Aorta (tissue), 5 donors: ENCODE measurements around the gene ZNF773. TPM values are rescaled to one million over a fixed set of nuclear protein-coding genes. Genes with fewer than 3 reads are reported as not detected.

Experiments
- ATAC-seq: fragments of 200-7000 bp; cut with Tn5 transposase; one replicate; pipeline ENCODE4 v1.9.1; 2022; ENCODE audit warnings: moderate library complexity; ENCODE audit not compliant: low FRiP score
- DNase-seq, 2 donors: peaks; one replicate each; pipeline ENCODE4 v3.0.0-alpha.2; 2020
- H3K27ac ChIP-seq, 2 donors: one replicate each; pipeline ENCODE4 v1.5.1; 2013; ENCODE audit warnings: low read length in 2 of 2, mild to moderate bottlenecking in 2 of 2, moderate library complexity in 2 of 2, control low read depth in 1 of 2, inconsistent platforms in 1 of 2, low read depth in 1 of 2
- H3K27me3 ChIP-seq, 2 donors: one replicate each; pipeline ENCODE4 v1.6.1; 2013; ENCODE audit warnings: control low read depth in 1 of 2, low read length in 1 of 2, mild to moderate bottlenecking in 1 of 2, moderate library complexity in 1 of 2; ENCODE audit not compliant: insufficient read depth in 2 of 2, control insufficient read depth in 1 of 2
- H3K36me3 ChIP-seq, 2 donors: one replicate each; pipeline ENCODE4 v1.6.1; 2013; ENCODE audit warnings: control low read depth in 1 of 2, low read length in 1 of 2, mild to moderate bottlenecking in 1 of 2; ENCODE audit not compliant: insufficient read depth in 2 of 2, control insufficient read depth in 1 of 2
- H3K4me1 ChIP-seq, 2 donors: one replicate each; pipeline ENCODE4 v1.6.1; 2013; ENCODE audit warnings: low read length in 2 of 2, control low read depth in 1 of 2, mild to moderate bottlenecking in 1 of 2, moderate library complexity in 1 of 2; ENCODE audit not compliant: insufficient read depth in 2 of 2, control insufficient read depth in 1 of 2
- H3K4me3 ChIP-seq, 2 donors: one replicate each; pipeline ENCODE4 v1.5.1; 2013; ENCODE audit warnings: low read length in 2 of 2, control low read depth in 1 of 2, mild to moderate bottlenecking in 1 of 2
- H3K9me3 ChIP-seq: one replicate; pipeline ENCODE4 v1.6.1; 2013; ENCODE audit warnings: mild to moderate bottlenecking, low read length; ENCODE audit not compliant: control insufficient read depth
- WGBS, 2 donors: extraction: QIAGEN DNeasy Blood & Tissue Kit; methylation state at CpG; one replicate each; pipeline ENCODE4 v1.1.7; 2013; 5-methylcytosine and 5-hydroxymethylcytosine counted together
- intact Hi-C, 2 donors: fragments of 100-400 bp; cut with DNase I; formaldehyde crosslinking; loops; one replicate each; pipeline versions ENCODE4 v1.14.2 to v1.15.0; 2022
- polyA plus RNA-seq, 2 donors: library from polyadenylated mRNA; stranded (reverse); fragments of 200-250 nt; gene quantifications; one replicate each; pipeline ENCODE4 v1.2.3, GENCODE V29; 2013
- total RNA-seq, 2 donors: library from RNA; stranded (reverse); fragmentation: NEBNext Ultra II Directional; extraction: Animal tissue kit (Norgen Biotek cat#: 25700); gene quantifications; one replicate each; pipeline ENCODE4 v1.2.1, GENCODE V29; 2021
- donor health status: healthy with polysubstance abuse.
- donor health status: Bipolar disorder and iron deficiency.
- donor health status: DM: no; HTN: no; CAD: no.
- donor health status: DM: no; HTN: no; CAD: no.
- donor health status: DM: yes; HTN: yes; CAD: no.

ZNF773 gene
- total and polyA plus RNA-seq, 4 donors = 2.1 to 9.6 (median 5.9) TPM

DNA sequence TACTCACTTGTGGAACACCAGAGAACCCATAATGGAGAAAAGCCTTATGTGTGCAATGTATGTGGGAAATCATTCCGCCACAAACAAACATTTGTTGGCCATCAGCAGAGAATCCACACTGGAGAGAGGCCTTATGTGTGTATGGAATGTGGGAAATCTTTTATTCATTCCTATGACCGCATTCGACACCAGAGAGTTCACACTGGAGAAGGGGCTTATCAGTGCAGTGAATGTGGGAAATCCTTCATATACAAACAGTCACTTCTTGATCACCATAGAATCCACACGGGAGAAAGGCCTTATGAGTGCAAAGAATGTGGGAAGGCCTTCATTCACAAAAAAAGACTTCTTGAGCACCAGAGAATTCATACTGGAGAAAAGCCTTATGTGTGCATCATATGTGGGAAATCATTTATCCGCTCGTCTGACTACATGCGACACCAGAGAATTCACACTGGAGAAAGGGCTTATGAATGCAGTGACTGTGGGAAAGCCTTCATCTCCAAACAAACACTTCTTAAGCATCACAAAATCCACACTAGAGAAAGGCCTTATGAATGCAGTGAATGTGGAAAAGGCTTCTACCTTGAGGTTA is 38.3 kb downstream of the ZNF773 start:
- intact Hi-C loops = no loop called here
- ATAC-seq (no peak), DNase-seq (no peak)
- Histone ChIP-seq H3K27me3 (no peaks in the 10 kb centered on the region), H3K9me3 (peaks cover 65% of the 10 kb centered on the region), H3K4me3 (peak overlapping the region in 1 of 2 donors; percentile 23), H3K27ac (no peak overlapping the region), H3K4me1 (no peaks in the 10 kb centered on the region), H3K36me3 (peaks cover 44 to 48% of the 10 kb centered on the region in 2 donors)
- WGBS, 2 donors = 97 to 98% methylated on average over 7 of the region's 7 CpGs

- WGBS, 2 donors = 97 to 100% methylated on average over 1 of the region's 1 CpG
- intact Hi-C loops = no loop called here
These were observed 46.8 kb downstream of the ZNF773 start for GRCh38 chr19:57546513-57546912.

GRCh38 chr19:57552432-57552831 is 52.7 kb downstream of the ZNF773 start:
- DNase-seq (no peak), ATAC-seq (no peak)
- intact Hi-C loops = no loop called here
- Histone ChIP-seq H3K4me1 (no peaks in the 10 kb centered on the region), H3K9me3 (peaks cover 48% of the 10 kb centered on the region), H3K36me3 (peaks cover 17 to 37% of the 10 kb centered on the region in 2 donors), H3K27ac (no peak overlapping the region), H3K27me3 (no peaks in the 10 kb centered on the region), H3K4me3 (no peak overlapping the region)
- WGBS, 2 donors = 97 to 98% methylated on average over 2 of the region's 2 CpGs

More at GRCh38 chr19:57546513-57546912, 46.8 kb downstream of the ZNF773 start:
- ATAC-seq (no peak), DNase-seq (no peak)
- peaks cover 37% of the 10 kb centered on the region for H3K9me3 ChIP-seq
- no peaks in the 10 kb centered on the region for H3K27me3 ChIP-seq
- H3K27ac ChIP-seq = no peak overlapping the region
- H3K36me3 ChIP-seq = peaks cover 26 to 51% of the 10 kb centered on the region in 2 donors
- H3K4me1 ChIP-seq = no peaks in the 10 kb centered on the region
- no peak overlapping the region for H3K4me3 ChIP-seq

- ATAC-seq (no peak), DNase-seq (no peak)
- H3K9me3 ChIP-seq = peaks cover 22% of the 10 kb centered on the region
- peaks cover 0 to 14% of the 10 kb centered on the region in 2 donors for H3K36me3 ChIP-seq
- intact Hi-C loops = no loop called here
- H3K27me3 ChIP-seq = no peaks in the 10 kb centered on the region
- H3K27ac ChIP-seq = no peak overlapping the region
- 78 to 81% methylated on average over 5 of the region's 5 CpGs for WGBS, 2 donors
- no peak overlapping the region for H3K4me3 ChIP-seq
- H3K4me1 ChIP-seq = peaks cover 0 to 2% of the 10 kb centered on the region in 2 donors
These were observed 57.9 kb downstream of the ZNF773 start for GRCh38 chr19:57557659-57558058.

Other genes with a start within 250 kb of the ZNF773 start
- 10 to 100 TPM; 65.8 to 75.3 TPM for gene ZNF460, start 219.5 kb upstream of the ZNF773 start, total RNA-seq
- 1 to 10 TPM; 1.4 to 3.9 TPM for gene ZNF460, start 219.5 kb upstream of the ZNF773 start, polyA plus RNA-seq
- 1 to 10 TPM; 8.2 to 8.9 TPM for gene ZNF543, start 179.5 kb upstream of the ZNF773 start, total RNA-seq
- gene ZNF543, start 179.5 kb upstream of the ZNF773 start, polyA plus RNA-seq = 1 to 10 TPM in 1 of 2 donors, under 1 TPM in 1; 0.38 to 1.7 TPM
- gene ZNF304, start 148.7 kb upstream of the ZNF773 start, total RNA-seq = 10 to 100 TPM in 1 of 2 donors, 1 to 10 TPM in 1; 9.7 to 11.0 TPM
- gene ZNF304, start 148.7 kb upstream of the ZNF773 start, polyA plus RNA-seq = 1 to 10 TPM; 1.8 to 4.5 TPM
- gene TRAPPC2B, start 136.4 kb upstream of the ZNF773 start, total RNA-seq = 10 to 100 TPM in 1 of 2 donors, 1 to 10 TPM in 1; 8.3 to 13.4 TPM
- 10 to 100 TPM; 17.9 to 28.2 TPM for gene TRAPPC2B, start 136.4 kb upstream of the ZNF773 start, polyA plus RNA-seq
- 1 to 10 TPM; 2.6 to 2.7 TPM for gene ZNF547, start 136.4 kb upstream of the ZNF773 start, total RNA-seq
- gene ZNF547, start 136.4 kb upstream of the ZNF773 start, polyA plus RNA-seq = 1 to 10 TPM; 1.8 to 2.6 TPM
- gene ZNF548, start 110.1 kb upstream of the ZNF773 start, total RNA-seq = 10 to 100 TPM; 23.4 to 29.0 TPM
- gene ZNF548, start 110.1 kb upstream of the ZNF773 start, polyA plus RNA-seq = 1 to 10 TPM; 2.3 to 7.1 TPM
- 10 to 100 TPM; 15.2 to 15.8 TPM for gene ZNF17, start 88.8 kb upstream of the ZNF773 start, total RNA-seq
- gene ZNF17, start 88.8 kb upstream of the ZNF773 start, polyA plus RNA-seq = 1 to 10 TPM; 2.1 to 3.7 TPM
- 1 to 10 TPM; 6.1 to 7.6 TPM for gene ZNF749, start 64.6 kb upstream of the ZNF773 start, total RNA-seq
- gene ZNF749, start 64.6 kb upstream of the ZNF773 start, polyA plus RNA-seq = 1 to 10 TPM; 2.1 to 4.0 TPM
- gene VN1R1, start 42.8 kb upstream of the ZNF773 start, total RNA-seq = 1 to 10 TPM in 1 of 2 donors, under 1 TPM in 1; 0.62 to 1.1 TPM
- under 1 TPM in 1 of 2 donors, not detected in 1; 0.77 TPM for gene VN1R1, start 42.8 kb upstream of the ZNF773 start, polyA plus RNA-seq
- 1 to 10 TPM; 6.7 to 9.1 TPM for gene ZNF772, start 22.4 kb upstream of the ZNF773 start, total RNA-seq
- gene ZNF772, start 22.4 kb upstream of the ZNF773 start, polyA plus RNA-seq = 1 to 10 TPM in 1 of 2 donors, under 1 TPM in 1; 0.88 to 1.8 TPM
- gene ZNF419, start 12.2 kb upstream of the ZNF773 start, total RNA-seq = 10 to 100 TPM in 1 of 2 donors, 1 to 10 TPM in 1; 6.1 to 12.8 TPM
- gene ZNF419, start 12.2 kb upstream of the ZNF773 start, polyA plus RNA-seq = 1 to 10 TPM; 5.6 to 7.0 TPM
- gene ZNF549, start 27.4 kb downstream of the ZNF773 start, total RNA-seq = 1 to 10 TPM; 6.2 to 7.6 TPM
- 1 to 10 TPM; 1.1 to 3.8 TPM for gene ZNF549, start 27.4 kb downstream of the ZNF773 start, polyA plus RNA-seq
- gene ZNF550, start 59.9 kb downstream of the ZNF773 start, total RNA-seq = 1 to 10 TPM; 4.9 to 8.9 TPM
- 1 to 10 TPM; 2.4 to 3.3 TPM for gene ZNF550, start 59.9 kb downstream of the ZNF773 start, polyA plus RNA-seq
- gene ZNF416, start 79.0 kb downstream of the ZNF773 start, total RNA-seq = 1 to 10 TPM; 4.0 to 6.1 TPM
- gene ZNF416, start 79.0 kb downstream of the ZNF773 start, polyA plus RNA-seq = 1 to 10 TPM; 1.5 to 2.5 TPM
- gene ZIK1, start 84.2 kb downstream of the ZNF773 start, total RNA-seq = 1 to 10 TPM; 3.5 to 6.3 TPM
- 1 to 10 TPM in 1 of 2 donors, not detected in 1; 2.4 TPM for gene ZIK1, start 84.2 kb downstream of the ZNF773 start, polyA plus RNA-seq
- gene ZNF530, start 99.9 kb downstream of the ZNF773 start, total RNA-seq = 1 to 10 TPM; 2.3 to 2.5 TPM
- 1 to 10 TPM in 1 of 2 donors, not detected in 1; 1.6 TPM for gene ZNF530, start 99.9 kb downstream of the ZNF773 start, polyA plus RNA-seq
- gene ZNF134, start 114.3 kb downstream of the ZNF773 start, total RNA-seq = 10 to 100 TPM; 13.1 to 16.6 TPM
- 1 to 10 TPM; 2.4 to 8.1 TPM for gene ZNF134, start 114.3 kb downstream of the ZNF773 start, polyA plus RNA-seq
- gene ZNF211, start 133.2 kb downstream of the ZNF773 start, total RNA-seq = 10 to 100 TPM in 1 of 2 donors, 1 to 10 TPM in 1; 8.9 to 14.8 TPM
- 10 to 100 TPM in 1 of 2 donors, 1 to 10 TPM in 1; 1.3 to 10.2 TPM for gene ZNF211, start 133.2 kb downstream of the ZNF773 start, polyA plus RNA-seq
- not detected for gene ZSCAN4, start 169.0 kb downstream of the ZNF773 start, total RNA-seq
- under 1 TPM in 1 of 2 donors, not detected in 1; 0.50 TPM for gene ZSCAN4, start 169.0 kb downstream of the ZNF773 start, polyA plus RNA-seq
- 1 to 10 TPM; 6.4 to 8.5 TPM for gene ZNF551, start 182.0 kb downstream of the ZNF773 start, total RNA-seq
- 1 to 10 TPM; 1.2 to 2.0 TPM for gene ZNF551, start 182.0 kb downstream of the ZNF773 start, polyA plus RNA-seq
- gene ZNF154, start 209.3 kb downstream of the ZNF773 start, total RNA-seq = 1 to 10 TPM; 2.3 to 6.4 TPM
- 1 to 10 TPM in 1 of 2 donors, under 1 TPM in 1; 0.88 to 5.2 TPM for gene ZNF154, start 209.3 kb downstream of the ZNF773 start, polyA plus RNA-seq
- 1 to 10 TPM; 2.9 to 5.4 TPM for gene ZNF671, start 227.7 kb downstream of the ZNF773 start, total RNA-seq
- gene ZNF671, start 227.7 kb downstream of the ZNF773 start, polyA plus RNA-seq = 1 to 10 TPM; 1.1 to 5.2 TPM
- gene ZNF776, start 246.9 kb downstream of the ZNF773 start, total RNA-seq = 10 to 100 TPM in 1 of 2 donors, 1 to 10 TPM in 1; 7.8 to 13.6 TPM
- gene ZNF776, start 246.9 kb downstream of the ZNF773 start, polyA plus RNA-seq = 1 to 10 TPM; 4.8 to 5.4 TPM